Fibroblast of villous mesenchyme (primary cell): ENCODE results near the gene ACTL9. TPM values are rescaled to one million over a fixed set of nuclear protein-coding genes. Genes with fewer than 3 reads are reported as not detected.
"Not testable (repeated sequence)": the region's sequence is repeated elsewhere in the genome, so short reads cannot be mapped to it uniquely, and the experiment has no call there.

Experiments used
- DNase-seq: peaks from one replicate; pipeline ENCODE4 v3.0.0-alpha.2; 2010; ENCODE audit warnings: low read depth
- H3K4me3 ChIP-seq: 2 replicates; pipeline ENCODE4 v1.5.1; 2011; ENCODE audit warnings: low read depth, mild to moderate bottlenecking, low read length
- total RNA-seq: library from RNA; depleted of rRNA; stranded (reverse); fragments of >200 nt; gene quantifications from 2 replicates; pipeline ENCODE4 v1.2.3, GENCODE V29; 2012
- TF ChIP-seq, protein P1 (sequence below): IDR thresholded peaks from 2 replicates; pipeline ENCODE4 v1.5.1; 2012; ENCODE audit warnings: low read depth, mild to moderate bottlenecking, low read length; ENCODE audit not compliant: insufficient read depth

ACTL9 gene, protein sequence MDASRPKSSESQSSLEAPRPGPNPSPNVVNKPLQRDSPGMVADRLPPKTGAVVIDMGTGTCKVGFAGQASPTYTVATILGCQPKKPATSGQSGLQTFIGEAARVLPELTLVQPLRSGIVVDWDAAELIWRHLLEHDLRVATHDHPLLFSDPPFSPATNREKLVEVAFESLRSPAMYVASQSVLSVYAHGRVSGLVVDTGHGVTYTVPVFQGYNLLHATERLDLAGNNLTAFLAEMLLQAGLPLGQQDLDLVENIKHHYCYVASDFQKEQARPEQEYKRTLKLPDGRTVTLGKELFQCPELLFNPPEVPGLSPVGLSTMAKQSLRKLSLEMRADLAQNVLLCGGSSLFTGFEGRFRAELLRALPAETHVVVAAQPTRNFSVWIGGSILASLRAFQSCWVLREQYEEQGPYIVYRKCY
- total RNA-seq = not detected in 2 replicates

DNA sequence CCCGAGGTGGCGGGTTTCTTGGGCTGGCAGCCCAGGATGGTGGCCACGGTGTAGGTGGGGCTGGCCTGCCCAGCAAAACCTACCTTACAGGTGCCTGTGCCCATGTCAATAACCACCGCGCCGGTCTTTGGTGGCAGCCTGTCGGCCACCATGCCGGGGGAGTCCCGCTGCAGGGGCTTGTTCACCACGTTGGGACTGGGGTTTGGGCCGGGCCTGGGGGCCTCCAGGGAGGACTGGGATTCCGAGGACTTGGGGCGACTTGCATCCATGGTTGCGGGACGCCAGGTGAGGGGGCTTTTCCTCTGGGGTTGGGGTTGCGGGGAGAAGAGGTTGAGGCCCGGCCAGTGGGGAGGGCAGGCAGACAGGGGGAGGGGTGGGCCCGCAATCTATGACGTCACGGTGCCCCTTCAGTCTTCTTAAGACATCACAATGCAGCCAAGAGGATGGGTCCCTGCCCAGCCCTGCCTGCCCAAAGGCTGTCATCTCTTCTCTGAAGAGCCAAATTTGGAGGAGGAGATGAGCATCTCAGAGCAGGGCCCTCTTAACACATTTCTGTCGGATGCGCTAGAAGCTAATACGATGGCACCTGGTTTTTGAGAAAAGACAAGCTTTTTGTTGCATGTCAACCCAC is at the start of gene ACTL9:
TSS of gene ACTL9 (minus strand) at position 363 of the 631 bp plus-strand sequence. CDS start at position 269, 94 bp downstream.
- no peak within 1 kb of the TSS for H3K4me3 ChIP-seq
- TF ChIP-seq, protein P1, sequence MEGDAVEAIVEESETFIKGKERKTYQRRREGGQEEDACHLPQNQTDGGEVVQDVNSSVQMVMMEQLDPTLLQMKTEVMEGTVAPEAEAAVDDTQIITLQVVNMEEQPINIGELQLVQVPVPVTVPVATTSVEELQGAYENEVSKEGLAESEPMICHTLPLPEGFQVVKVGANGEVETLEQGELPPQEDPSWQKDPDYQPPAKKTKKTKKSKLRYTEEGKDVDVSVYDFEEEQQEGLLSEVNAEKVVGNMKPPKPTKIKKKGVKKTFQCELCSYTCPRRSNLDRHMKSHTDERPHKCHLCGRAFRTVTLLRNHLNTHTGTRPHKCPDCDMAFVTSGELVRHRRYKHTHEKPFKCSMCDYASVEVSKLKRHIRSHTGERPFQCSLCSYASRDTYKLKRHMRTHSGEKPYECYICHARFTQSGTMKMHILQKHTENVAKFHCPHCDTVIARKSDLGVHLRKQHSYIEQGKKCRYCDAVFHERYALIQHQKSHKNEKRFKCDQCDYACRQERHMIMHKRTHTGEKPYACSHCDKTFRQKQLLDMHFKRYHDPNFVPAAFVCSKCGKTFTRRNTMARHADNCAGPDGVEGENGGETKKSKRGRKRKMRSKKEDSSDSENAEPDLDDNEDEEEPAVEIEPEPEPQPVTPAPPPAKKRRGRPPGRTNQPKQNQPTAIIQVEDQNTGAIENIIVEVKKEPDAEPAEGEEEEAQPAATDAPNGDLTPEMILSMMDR = no peak
- no peak for DNase-seq

DNA sequence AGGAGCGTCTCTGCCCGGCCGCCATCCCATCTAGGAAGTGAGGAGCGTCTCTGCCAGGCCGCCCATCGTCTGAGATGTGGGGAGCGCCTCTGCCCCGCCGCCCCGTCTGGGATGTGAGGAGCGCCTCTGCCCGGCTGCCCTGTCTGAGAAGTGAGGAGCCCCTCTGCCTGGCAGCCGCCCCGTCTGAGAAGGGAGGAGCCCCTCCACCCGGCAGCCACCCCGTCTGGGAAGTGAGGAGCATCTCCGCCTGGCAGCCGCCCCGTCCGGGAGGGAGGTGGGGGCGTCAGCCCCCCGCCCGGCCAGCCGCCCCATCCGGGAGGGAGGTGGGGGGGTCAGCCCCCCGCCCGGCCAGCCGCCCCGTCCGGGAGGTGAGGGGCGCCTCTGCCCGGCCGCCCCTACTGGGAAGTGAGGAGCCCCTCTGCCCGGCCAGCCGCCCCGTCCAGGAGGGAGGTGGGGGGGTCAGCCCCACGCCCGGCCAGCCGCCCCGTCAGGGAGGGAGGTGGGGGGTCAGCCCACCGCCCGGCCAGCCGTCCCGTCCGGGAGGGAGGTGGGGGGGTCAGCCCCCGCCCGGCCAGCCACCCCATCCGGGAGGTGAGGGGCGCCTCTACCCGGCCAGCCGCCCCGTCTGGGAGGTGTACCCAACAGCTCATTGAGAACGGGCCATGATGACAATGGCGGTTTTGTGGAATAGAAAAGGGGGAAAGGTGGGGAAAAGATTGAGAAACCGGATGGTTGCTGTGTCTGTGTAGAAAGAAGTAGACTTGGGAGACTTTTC is 40.9 kb upstream of the ACTL9 start:
- H3K4me3 ChIP-seq, DNase-seq: not testable (repeated sequence)

DNA sequence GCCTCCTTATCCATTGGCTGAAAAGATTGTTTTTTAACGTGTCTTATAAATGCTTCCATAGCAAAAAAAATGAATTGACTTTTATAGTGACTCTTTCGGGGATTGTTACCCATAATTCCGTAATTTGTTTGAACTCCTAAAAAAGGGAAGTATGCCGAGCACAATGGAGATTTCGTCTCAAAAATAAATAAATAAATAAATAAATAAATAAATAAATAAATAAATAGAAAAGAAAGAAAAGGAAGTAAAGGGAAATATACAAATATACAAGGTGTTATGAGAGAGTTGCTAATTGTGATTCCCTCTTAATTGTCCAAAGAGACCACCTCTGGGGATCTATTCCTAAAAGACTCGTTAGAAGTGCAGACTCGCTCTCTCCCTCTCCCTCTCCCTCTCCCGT is 39.8 kb upstream of the ACTL9 start:
- H3K4me3 ChIP-seq = no peak overlapping the region
- TF ChIP-seq, protein P1 = no peak
- DNase-seq = no peak

DNA sequence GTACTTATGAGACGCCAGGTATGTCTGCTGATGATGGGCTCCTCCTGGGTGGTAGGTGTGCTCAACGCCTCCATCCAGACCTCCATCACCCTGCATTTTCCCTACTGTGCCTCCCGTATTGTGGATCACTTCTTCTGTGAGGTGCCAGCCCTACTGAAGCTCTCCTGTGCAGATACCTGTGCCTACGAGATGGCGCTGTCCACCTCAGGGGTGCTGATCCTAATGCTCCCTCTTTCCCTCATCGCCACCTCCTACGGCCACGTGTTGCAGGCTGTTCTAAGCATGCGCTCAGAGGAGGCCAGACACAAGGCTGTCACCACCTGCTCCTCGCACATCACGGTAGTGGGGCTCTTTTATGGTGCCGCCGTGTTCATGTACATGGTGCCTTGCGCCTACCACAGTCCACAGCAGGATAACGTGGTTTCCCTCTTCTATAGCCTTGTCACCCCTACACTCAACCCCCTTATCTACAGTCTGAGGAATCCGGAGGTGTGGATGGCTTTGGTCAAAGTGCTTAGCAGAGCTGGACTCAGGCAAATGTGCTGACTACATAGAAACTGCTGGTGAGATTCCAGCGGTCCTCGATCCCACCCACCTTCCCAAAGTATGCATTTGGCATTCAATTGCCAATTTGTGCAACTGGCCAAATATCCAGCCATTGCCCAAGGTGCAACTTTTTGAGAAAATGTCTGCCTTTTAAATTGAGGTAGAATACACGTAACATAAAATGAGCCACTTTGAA is 33.0 kb upstream of the ACTL9 start:
- H3K4me3 ChIP-seq = no peak overlapping the region
- no peak for DNase-seq
- TF ChIP-seq, protein P1 = no peak

DNA sequence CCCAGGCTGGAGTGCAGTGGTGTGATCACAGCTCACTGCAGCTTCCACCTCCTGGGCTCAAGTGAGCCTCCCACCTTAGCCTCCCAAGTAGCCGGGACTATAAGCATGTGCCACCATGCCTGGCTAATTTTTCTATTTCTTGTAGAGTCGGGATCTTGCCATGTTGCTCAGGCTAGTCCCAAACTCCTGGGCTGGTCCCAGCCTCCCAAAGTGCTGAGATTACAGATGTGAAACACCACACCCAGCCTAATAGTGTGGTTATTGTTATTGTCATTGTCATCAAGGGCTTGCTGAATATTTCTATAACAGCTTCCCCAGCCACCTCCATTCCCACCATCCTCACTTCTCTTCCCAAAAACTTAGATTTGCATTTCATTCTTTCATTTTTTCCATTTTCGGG is 25.7 kb upstream of the ACTL9 start:
- no peak for DNase-seq
- no peak overlapping the region for H3K4me3 ChIP-seq
- TF ChIP-seq, protein P1 = no peak

DNA sequence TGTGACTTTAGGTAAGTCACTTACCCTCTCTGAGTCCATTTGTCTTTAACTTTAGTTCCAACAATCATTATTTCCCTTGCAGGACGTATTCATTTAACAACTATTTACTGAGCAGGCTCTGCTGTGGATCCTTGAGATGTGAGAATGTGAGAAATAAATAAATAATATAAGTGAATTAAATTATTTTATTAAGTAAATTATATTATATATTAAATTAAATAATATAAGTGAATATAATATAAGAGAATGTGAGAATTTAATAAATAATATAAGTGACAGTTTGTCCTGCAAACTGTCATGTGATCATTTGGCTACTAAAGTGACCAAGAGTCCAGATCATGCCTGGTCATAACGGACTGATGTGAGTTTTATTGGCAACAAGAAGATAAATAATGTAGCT is 23.4 kb upstream of the ACTL9 start:
- DNase-seq = no peak
- H3K4me3 ChIP-seq = no peak overlapping the region
- TF ChIP-seq, protein P1 = no peak
